Midbrain (tissue), 1 donor: ENCODE measurements around the gene ADAM12.

Source experiments
- DNase-seq: peaks from one replicate; lab custom pipeline; 2025; lab: John Stamatoyannopoulos, UW

The ADAM12 gene

GRCh38 chr10:126315494-126316177 is 72.6 kb downstream of the ADAM12 start:
- DNase-seq, result no peak

GRCh38 chr10:126314863-126315493 is 73.3 kb downstream of the ADAM12 start:
- no peak for DNase-seq

- no peak for DNase-seq
Measured at GRCh38 chr10:126312167-126312566, 76.1 kb downstream of the ADAM12 start.

- DNase-seq, result no peak
Measured at GRCh38 chr10:126309228-126309883, 78.9 kb downstream of the ADAM12 start.

GRCh38 chr10:126302826-126303665 is 85.2 kb downstream of the ADAM12 start:
- DNase-seq, result peak; percentile 29

- no peak for DNase-seq
Measured at GRCh38 chr10:126302476-126302756, 85.9 kb downstream of the ADAM12 start.

GRCh38 chr10:126301701-126302475 is 86.4 kb downstream of the ADAM12 start:
- no peak for DNase-seq

- DNase-seq, result no peak
Measured at GRCh38 chr10:126294451-126294850, 93.8 kb downstream of the ADAM12 start.

GRCh38 chr10:126290232-126290631 is 98.0 kb downstream of the ADAM12 start:
- DNase-seq, result no peak

GRCh38 chr10:126288547-126289493 is 99.5 kb downstream of the ADAM12 start:
- no peak for DNase-seq

GRCh38 chr10:126286256-126286780 is 102.0 kb downstream of the ADAM12 start:
- no peak for DNase-seq

- DNase-seq, result no peak
Measured at GRCh38 chr10:126283307-126283706, 105.0 kb downstream of the ADAM12 start.

- DNase-seq, result no peak
Measured at GRCh38 chr10:126278851-126279250, 109.4 kb downstream of the ADAM12 start.

- no peak for DNase-seq
Measured at GRCh38 chr10:126277181-126277580, 111.1 kb downstream of the ADAM12 start.

GRCh38 chr10:126272526-126272925 is 115.8 kb downstream of the ADAM12 start:
- no peak for DNase-seq

- no peak for DNase-seq
Measured at GRCh38 chr10:126270111-126270510, 118.2 kb downstream of the ADAM12 start.

GRCh38 chr10:126268013-126268920 is 120.0 kb downstream of the ADAM12 start:
- no peak for DNase-seq

- no peak for DNase-seq
Measured at GRCh38 chr10:126264102-126265018, 123.9 kb downstream of the ADAM12 start.
